ENCODE measurements around the gene RGS6.

The RGS6 gene

GRCh38 chr14:71947947-71948500 lies 15.8 kb downstream of the RGS6 start:
- DNase-seq (ENCODE audit: low read depth), result no peak

GRCh38 chr14:71952381-71953363 lies 20.4 kb downstream of the RGS6 start:
- no peak for DNase-seq (ENCODE audit: low read depth)

GRCh38 chr14:71956920-71957563 lies 24.8 kb downstream of the RGS6 start:
- DNase-seq (ENCODE audit: low read depth), result no peak

DNA sequence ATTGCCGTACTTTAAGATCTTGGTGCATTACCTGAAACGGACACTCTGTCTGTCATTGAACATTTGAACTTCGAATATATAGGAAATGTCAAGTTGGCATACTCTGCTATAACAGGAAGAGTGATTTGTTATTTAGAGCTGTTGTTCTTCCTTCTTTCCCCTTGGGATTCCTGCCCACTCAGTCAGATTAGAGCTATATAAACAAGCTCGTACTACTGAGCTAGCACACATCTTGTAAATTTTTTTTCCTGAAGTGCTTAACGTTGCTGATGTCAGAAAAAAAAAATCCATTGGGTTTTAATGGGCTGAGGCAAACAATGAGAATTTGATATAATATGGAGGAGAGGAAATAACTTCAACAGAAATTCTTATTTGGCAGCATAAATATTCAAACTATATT lies 26.8 kb downstream of the RGS6 start:
- no peak for DNase-seq (ENCODE audit: low read depth)

DNA sequence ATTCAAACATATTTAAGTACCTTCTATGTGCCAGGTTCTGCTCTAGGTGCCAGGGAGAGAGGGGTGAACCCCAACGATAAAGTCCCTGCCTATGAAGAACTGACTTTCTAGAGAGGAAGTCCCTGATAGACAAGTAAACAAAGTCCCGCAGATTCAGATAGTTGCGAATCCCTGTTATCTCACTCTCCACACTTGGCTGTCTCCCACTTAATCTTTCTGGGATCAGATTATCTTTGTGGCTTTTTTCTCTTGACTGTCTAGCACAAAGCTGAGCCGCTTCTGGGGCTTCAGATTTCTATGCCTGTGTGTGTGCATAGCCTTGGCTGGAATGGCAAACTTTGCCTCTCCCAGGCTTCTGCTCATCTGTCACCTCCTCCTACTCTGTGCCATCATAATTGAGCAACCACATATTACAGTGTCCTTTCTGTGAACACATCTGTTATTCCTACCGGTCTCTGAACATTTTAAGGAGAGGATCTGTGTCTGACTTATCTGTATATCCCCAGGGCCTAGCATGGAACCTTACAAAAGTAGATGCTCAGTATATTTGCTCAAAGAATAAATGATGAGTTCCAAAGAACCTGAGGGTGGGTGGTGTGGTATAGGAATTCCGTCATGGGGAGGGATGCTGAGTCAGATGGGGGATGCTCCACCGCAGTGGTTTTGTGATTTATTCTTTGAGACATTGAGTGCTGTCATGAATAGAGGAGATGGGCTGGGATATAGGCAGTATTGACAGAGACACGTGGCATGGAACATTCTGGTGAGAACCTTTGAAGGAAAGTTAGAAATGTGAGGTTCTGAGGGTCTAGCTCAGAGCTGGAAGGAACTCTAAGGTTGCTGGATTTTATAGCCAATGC lies 28.5 kb downstream of the RGS6 start:
- DNase-seq (ENCODE audit: low read depth), result no peak

- no peak for DNase-seq (ENCODE audit: low read depth)
These were observed 29.7 kb downstream of the RGS6 start for GRCh38 chr14:71961972-71962371.

DNA sequence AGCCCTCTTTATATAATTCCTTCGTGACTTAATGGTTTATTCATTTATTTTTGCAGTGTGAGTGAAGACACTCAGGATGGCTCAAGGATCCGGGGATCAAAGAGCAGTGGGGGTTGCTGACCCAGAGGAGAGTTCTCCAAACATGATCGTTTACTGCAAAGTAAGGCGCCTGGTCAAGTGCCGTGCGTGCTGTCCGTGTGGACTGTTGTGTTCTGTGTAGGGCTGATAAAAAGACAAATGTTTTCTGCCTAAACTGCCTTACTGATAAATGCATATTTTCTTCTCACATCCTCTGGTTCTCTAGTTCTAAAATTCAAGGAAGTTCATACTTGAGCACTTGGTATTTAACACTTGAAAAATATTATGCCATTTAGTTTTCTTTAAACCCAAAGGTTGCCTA lies 32.5 kb downstream of the RGS6 start:
- no peak for DNase-seq (ENCODE audit: low read depth)

DNA sequence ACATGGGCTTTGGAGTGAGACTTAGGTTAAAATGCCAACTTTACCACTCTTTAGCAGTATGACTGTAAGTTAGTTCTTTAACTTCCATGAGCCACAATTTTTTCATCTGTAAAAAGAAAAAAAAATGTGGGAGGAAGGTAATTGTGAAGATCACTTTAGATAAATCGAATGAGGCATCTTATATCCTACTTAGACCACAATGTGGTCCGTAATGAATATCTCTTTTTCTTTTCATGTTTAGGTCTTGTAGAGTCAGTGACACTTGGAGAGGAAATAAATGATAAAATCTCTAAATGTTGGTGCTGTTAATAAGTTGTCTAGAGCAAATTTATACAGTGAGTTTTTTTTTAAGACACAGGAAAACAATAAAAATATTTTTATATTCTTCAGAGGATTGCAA lies 34.3 kb downstream of the RGS6 start:
- no peak for DNase-seq (ENCODE audit: low read depth)

- DNase-seq (ENCODE audit: low read depth), result no peak
These were observed 35.5 kb downstream of the RGS6 start for GRCh38 chr14:71967704-71968103.

DNA sequence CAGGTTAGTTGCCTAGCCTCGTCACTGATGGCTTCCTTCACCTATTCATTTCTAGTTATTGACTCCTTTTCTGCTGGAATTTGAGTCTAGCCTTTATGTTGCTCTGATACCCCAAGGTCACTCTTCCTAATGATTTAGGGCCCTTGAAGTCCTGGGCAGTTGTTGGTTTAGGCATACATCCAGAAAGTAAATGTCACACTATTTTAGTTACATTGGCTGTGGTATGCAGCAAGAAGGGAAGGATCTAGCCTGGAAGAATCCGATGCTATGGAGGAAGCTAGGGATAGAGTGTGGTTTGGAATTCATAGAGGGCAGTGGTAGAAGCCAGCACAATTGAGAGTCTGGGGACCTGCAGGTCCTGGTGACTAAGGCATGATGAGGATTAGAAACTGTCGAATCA lies 38.0 kb downstream of the RGS6 start:
- no peak for DNase-seq (ENCODE audit: low read depth)

DNA sequence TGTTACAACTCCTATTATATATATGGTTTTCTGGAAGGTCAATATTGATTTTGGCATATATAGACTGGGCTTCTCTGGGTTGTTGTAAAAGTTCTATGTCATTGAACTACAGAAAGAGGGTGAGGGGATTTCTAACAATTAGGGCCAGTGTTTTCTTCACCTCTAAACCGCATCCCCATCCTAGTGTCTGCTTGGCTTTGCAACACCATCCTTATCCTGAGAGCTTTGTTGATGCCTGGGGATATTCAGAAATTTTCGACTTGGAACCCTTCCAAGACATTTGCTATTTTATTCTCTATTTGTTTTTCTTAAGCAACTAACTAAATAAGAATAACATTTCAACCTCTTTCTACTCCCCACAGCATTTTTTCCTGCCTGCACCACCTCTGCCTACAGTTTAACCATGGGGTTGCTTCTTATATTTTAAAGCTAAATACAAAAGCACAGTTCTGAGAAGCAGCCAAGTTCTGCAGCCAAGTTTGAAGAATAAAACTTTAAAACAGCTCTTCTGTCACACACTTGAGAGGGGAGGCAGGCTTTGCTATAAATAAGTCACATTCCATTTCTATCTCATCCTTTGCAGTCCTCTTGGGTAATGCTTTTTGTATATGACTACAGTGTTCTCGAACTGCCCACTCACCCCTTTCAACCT lies 53.4 kb downstream of the RGS6 start:
- no peak for DNase-seq (ENCODE audit: low read depth)

GRCh38 chr14:71988476-71988875 lies 56.2 kb downstream of the RGS6 start:
- DNase-seq (ENCODE audit: low read depth), result no peak

DNA sequence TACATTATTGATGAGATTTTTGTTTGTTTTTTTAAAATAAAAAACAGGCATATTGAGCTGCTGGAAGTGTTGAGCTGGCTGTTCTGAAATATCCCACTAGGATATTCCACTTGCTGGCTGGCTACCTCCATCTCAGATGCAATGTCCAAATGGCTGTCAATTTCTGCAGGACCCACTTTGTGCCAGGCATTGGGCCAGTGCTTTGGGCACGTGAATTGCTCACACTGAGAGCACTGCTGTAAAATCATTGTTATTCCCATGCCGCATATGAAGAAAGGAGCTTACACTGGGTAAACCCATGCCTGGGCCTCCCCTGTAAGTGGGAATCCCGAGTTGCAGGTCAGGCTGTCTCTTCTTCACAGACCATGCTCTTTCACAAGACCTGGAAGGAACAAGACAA lies 56.7 kb downstream of the RGS6 start:
- no peak for DNase-seq (ENCODE audit: low read depth)

DNA sequence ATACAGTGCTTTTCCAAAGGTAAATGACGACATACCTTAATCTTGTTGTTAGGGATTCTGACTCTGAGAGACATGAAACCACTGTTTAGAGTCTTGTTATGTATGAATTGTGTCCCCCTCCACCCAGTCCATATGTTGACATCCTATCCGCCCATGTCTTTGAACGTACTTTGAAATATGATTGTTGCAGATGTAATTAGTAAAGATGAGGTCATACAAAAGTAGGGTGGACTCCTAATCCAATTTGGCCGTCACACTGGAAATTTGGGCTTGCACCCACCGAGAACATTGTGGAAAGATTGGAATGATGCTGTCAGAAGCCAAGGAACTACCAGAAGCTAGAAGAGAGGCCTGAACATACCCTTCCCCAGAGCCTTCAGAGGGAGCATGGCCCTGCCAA lies 62.2 kb downstream of the RGS6 start:
- no peak for DNase-seq (ENCODE audit: low read depth)

- no peak for DNase-seq (ENCODE audit: low read depth)
These were observed 63.5 kb downstream of the RGS6 start for GRCh38 chr14:71995741-71996140.

DNA sequence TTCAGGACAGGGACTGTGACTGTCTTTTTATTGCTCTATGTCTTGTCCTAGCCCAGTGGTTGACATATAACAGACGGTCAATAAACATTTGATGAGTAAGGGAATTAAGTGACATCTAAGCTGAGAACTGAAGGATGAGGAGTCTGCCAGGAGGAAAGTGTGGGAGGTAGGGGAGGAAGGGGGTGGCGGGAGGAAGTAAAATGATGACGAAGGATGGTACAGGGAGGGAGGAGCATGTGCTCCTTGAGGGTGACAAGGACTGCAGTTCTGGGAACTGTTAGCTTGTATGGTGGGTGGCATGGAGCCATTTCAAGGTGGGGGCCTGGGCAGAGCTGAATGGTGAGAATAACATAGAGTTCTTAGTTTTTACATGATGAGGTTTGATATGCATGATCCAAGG lies 64.4 kb downstream of the RGS6 start:
- DNase-seq (ENCODE audit: low read depth), result no peak

- DNase-seq (ENCODE audit: low read depth), result no peak
These were observed 68.7 kb downstream of the RGS6 start for GRCh38 chr14:72000907-72001306.

DNA sequence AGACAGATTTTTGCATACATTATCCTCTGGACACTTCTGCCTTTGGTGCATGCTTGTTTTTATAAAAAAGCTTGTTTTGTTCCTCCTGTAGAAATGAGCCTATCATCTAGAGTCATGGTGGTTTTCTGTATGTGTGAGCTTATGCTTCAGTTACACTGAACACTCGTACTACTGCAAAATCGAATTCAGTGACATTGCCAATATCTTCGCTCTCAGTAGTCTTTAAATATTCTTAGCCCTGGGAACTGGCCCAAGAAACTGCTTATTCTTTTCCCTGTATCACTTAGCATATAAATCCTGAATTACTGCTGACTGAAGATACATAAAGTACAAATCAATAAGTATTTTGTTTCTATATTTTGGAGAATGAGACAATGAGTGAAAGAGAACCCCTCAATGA lies 70.5 kb downstream of the RGS6 start:
- no peak for DNase-seq (ENCODE audit: low read depth)

- DNase-seq (ENCODE audit: low read depth), result no peak
These were observed 76.4 kb downstream of the RGS6 start for GRCh38 chr14:72008666-72009065.

GRCh38 chr14:72010474-72010873 lies 78.2 kb downstream of the RGS6 start:
- DNase-seq (ENCODE audit: low read depth), result no peak

DNA sequence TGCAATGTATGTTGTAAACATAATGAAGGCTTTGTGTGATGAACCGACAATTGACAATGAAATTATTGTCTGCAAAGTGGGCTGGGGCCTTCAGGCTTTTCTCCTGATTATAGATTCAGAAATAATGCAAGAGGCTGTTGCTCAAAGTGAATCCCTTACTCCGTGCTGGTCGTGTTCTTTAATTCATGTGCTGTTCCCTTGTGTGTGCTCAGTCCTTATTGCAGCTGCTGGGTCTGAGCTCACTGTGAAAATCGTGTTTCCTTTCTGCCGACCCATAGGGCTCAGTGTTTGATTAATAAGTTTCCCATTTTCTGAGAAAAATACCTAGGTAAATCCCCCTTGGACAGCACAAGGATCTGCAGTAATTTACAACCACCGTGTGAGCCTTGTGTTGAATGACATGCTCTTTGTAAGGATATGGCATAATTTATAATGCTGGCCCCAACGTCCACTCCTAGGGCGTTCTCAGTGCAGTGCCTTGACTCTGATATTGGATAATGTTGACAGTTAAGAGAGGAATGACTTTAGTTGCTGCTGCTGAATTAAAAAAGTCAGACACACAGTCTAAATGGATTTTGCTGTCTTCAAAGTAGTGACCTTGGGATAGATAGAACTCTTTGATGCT lies 81.6 kb downstream of the RGS6 start:
- no peak for DNase-seq (ENCODE audit: low read depth)

Data from stimulated activated CD8-positive, alpha-beta memory T cell treated with anti-CD3 and anti-CD28 coated beads, Interleukin-4, amount 100 ng/mL, for 24 hours (primary cell).